Activated CD4-positive, alpha-beta T cell treated with anti-CD3 and anti-CD28 coated beads, Interleukin-2, amount 10 ng/mL, durations not matched to agents 7 days and 5 days (primary cell): ENCODE results near the gene PHKA2. TPM values are rescaled to one million over a fixed set of nuclear protein-coding genes. Genes with fewer than 3 reads are reported as not detected.
A peak's percentile ranks its signal among the peaks of the same experiment; 100 is the strongest.

Experiments
- CTCF ChIA-PET: fragments of 350-600 bp; sonication (Branson Sonifier 250); formaldehyde crosslinking; loops from one replicate; lab custom pipeline; 2021; ENCODE audit warnings: antibody characterized with exemption; lab: Charles Lee
- POLR2A ChIA-PET: fragments of 350-600 bp; sonication (Branson Sonifier 250); formaldehyde crosslinking; loops from one replicate; lab custom pipeline; 2021; ENCODE audit warnings: antibody characterized with exemption; lab: Charles Lee
- DNase-seq: peaks from one replicate; pipeline ENCODE4 v3.0.0-alpha.2; 2020
- H3K27ac Mint-ChIP-seq: one replicate; pipeline ENCODE4 v1.8.0; 2021; ENCODE audit warnings: mild to moderate bottlenecking, moderate library complexity, mixed read lengths
- H3K27me3 Mint-ChIP-seq: one replicate; pipeline ENCODE4 v1.8.0; 2021; ENCODE audit warnings: mixed read lengths
- H3K36me3 Mint-ChIP-seq: one replicate; pipeline ENCODE4 v1.8.0; 2021; ENCODE audit warnings: low read depth, mixed read lengths
- H3K4me1 Mint-ChIP-seq: one replicate; pipeline ENCODE4 v1.8.0; 2021; ENCODE audit warnings: mixed read lengths
- H3K4me3 Mint-ChIP-seq: one replicate; pipeline ENCODE4 v1.8.0; 2021; ENCODE audit warnings: mild to moderate bottlenecking, moderate library complexity, mixed read lengths
- H3K9me3 Mint-ChIP-seq: one replicate; pipeline ENCODE4 v1.8.0; 2021; ENCODE audit warnings: mixed read lengths
- total RNA-seq, 2 experiments: library from RNA; stranded (reverse); gene quantifications; one replicate each; pipeline ENCODE4 v1.2.3, GENCODE V29; 2021

The PHKA2 gene
- total RNA-seq, 2 experiments from 2014 or later: 27.5 to 27.8 TPM

GRCh38 chrX:18906286-18906685 lies 77.6 kb downstream of the PHKA2 start:
- Mint-ChIP-seq H3K4me3 (no peak overlapping the region), H3K9me3 (no peaks in the 10 kb centered on the region), H3K36me3 (no peaks in the 10 kb centered on the region), H3K27ac (no peak overlapping the region), H3K4me1 (no peaks in the 10 kb centered on the region), H3K27me3 (no peaks in the 10 kb centered on the region)
- ChIA-PET CTCF (no interaction called here), POLR2A (no interaction called here)
- DNase-seq: no peak

GRCh38 chrX:18900401-18900976 lies 83.4 kb downstream of the PHKA2 start:
- H3K4me1 Mint-ChIP-seq: peaks cover 2% of the 10 kb centered on the region
- DNase-seq: no peak
- peak overlapping the region; percentile 38 for H3K27ac Mint-ChIP-seq
- H3K27me3 Mint-ChIP-seq: no peaks in the 10 kb centered on the region
- H3K4me3 Mint-ChIP-seq: no peak overlapping the region
- H3K9me3 Mint-ChIP-seq: no peaks in the 10 kb centered on the region
- ChIA-PET CTCF (no interaction called here), POLR2A (no interaction called here)
- no peaks in the 10 kb centered on the region for H3K36me3 Mint-ChIP-seq

GRCh38 chrX:18899796-18900380 lies 84.0 kb downstream of the PHKA2 start:
- Mint-ChIP-seq H3K9me3 (no peaks in the 10 kb centered on the region), H3K4me1 (peaks cover 2% of the 10 kb centered on the region), H3K27me3 (no peaks in the 10 kb centered on the region), H3K36me3 (no peaks in the 10 kb centered on the region), H3K27ac (no peak overlapping the region), H3K4me3 (no peak overlapping the region)
- ChIA-PET CTCF (no interaction called here), POLR2A (no interaction called here)
- DNase-seq: no peak

- Mint-ChIP-seq H3K9me3 (no peaks in the 10 kb centered on the region), H3K4me1 (peaks cover 2% of the 10 kb centered on the region), H3K36me3 (no peaks in the 10 kb centered on the region), H3K27ac (no peak overlapping the region), H3K4me3 (no peak overlapping the region), H3K27me3 (no peaks in the 10 kb centered on the region)
- no peak for DNase-seq
- ChIA-PET POLR2A (no interaction called here), CTCF (interaction anchor here (1.1 kb wide), 1 partner anchor 13 kb away, joined by 3 read pairs; no protein-coding TSS in a partner anchor)
These were observed 85.4 kb downstream of the PHKA2 start for GRCh38 chrX:18898492-18898891.

- H3K9me3 Mint-ChIP-seq: no peaks in the 10 kb centered on the region
- no peak overlapping the region for H3K4me3 Mint-ChIP-seq
- ChIA-PET CTCF (interaction anchor here (1.1 kb wide), 1 partner anchor 12 kb away, joined by 3 read pairs; no protein-coding TSS in a partner anchor), POLR2A (no interaction called here)
- H3K27me3 Mint-ChIP-seq: no peaks in the 10 kb centered on the region
- peaks cover 2% of the 10 kb centered on the region for H3K4me1 Mint-ChIP-seq
- DNase-seq: no peak
- H3K36me3 Mint-ChIP-seq: no peaks in the 10 kb centered on the region
- H3K27ac Mint-ChIP-seq: no peak overlapping the region
These were observed 85.8 kb downstream of the PHKA2 start for GRCh38 chrX:18898091-18898490.

- H3K27ac Mint-ChIP-seq: no peak overlapping the region
- ChIA-PET POLR2A (no interaction called here), CTCF (no interaction called here)
- no peak overlapping the region for H3K4me3 Mint-ChIP-seq
- peaks cover 2% of the 10 kb centered on the region for H3K4me1 Mint-ChIP-seq
- H3K27me3 Mint-ChIP-seq: no peaks in the 10 kb centered on the region
- no peak for DNase-seq
- no peaks in the 10 kb centered on the region for H3K36me3 Mint-ChIP-seq
- no peaks in the 10 kb centered on the region for H3K9me3 Mint-ChIP-seq
These were observed 86.3 kb downstream of the PHKA2 start for GRCh38 chrX:18897611-18898010.

GRCh38 chrX:18896680-18897544 lies 87.0 kb downstream of the PHKA2 start:
- POLR2A ChIA-PET: no interaction called here
- H3K9me3 Mint-ChIP-seq: no peaks in the 10 kb centered on the region
- peaks cover 2% of the 10 kb centered on the region for H3K4me1 Mint-ChIP-seq
- no peaks in the 10 kb centered on the region for H3K36me3 Mint-ChIP-seq
- no peak for DNase-seq
- H3K4me3 Mint-ChIP-seq: no peak overlapping the region
- H3K27ac Mint-ChIP-seq: no peak overlapping the region
- no peaks in the 10 kb centered on the region for H3K27me3 Mint-ChIP-seq
- CTCF ChIA-PET: no interaction called here

- H3K27me3 Mint-ChIP-seq: no peaks in the 10 kb centered on the region
- no peaks in the 10 kb centered on the region for H3K9me3 Mint-ChIP-seq
- H3K4me3 Mint-ChIP-seq: no peak overlapping the region
- ChIA-PET CTCF (no interaction called here), POLR2A (no interaction called here)
- H3K36me3 Mint-ChIP-seq: no peaks in the 10 kb centered on the region
- DNase-seq: no peak
- H3K4me1 Mint-ChIP-seq: peaks cover under 1% of the 10 kb centered on the region
- no peak overlapping the region for H3K27ac Mint-ChIP-seq
These were observed 88.5 kb downstream of the PHKA2 start for GRCh38 chrX:18895189-18895951.

GRCh38 chrX:18894156-18894555 lies 89.8 kb downstream of the PHKA2 start:
- H3K9me3 Mint-ChIP-seq: no peaks in the 10 kb centered on the region
- ChIA-PET POLR2A (no interaction called here), CTCF (interaction anchor here (0.6 kb wide), 1 partner anchor 682 kb away, joined by 3 read pairs; no protein-coding TSS in a partner anchor)
- H3K4me3 Mint-ChIP-seq: no peak overlapping the region
- no peaks in the 10 kb centered on the region for H3K27me3 Mint-ChIP-seq
- H3K4me1 Mint-ChIP-seq: peaks cover 5% of the 10 kb centered on the region
- no peaks in the 10 kb centered on the region for H3K36me3 Mint-ChIP-seq
- DNase-seq: no peak
- H3K27ac Mint-ChIP-seq: no peak overlapping the region

GRCh38 chrX:18893536-18893935 lies 90.4 kb downstream of the PHKA2 start:
- Mint-ChIP-seq H3K4me1 (peaks cover 5% of the 10 kb centered on the region), H3K27me3 (no peaks in the 10 kb centered on the region), H3K4me3 (no peak overlapping the region), H3K9me3 (no peaks in the 10 kb centered on the region), H3K27ac (no peak overlapping the region), H3K36me3 (no peaks in the 10 kb centered on the region)
- no peak for DNase-seq
- ChIA-PET CTCF (interaction anchor here (0.6 kb wide), 1 partner anchor 682 kb away, joined by 3 read pairs; no protein-coding TSS in a partner anchor), POLR2A (no interaction called here)

- Mint-ChIP-seq H3K27me3 (no peaks in the 10 kb centered on the region), H3K9me3 (no peaks in the 10 kb centered on the region), H3K4me3 (no peak overlapping the region), H3K36me3 (no peaks in the 10 kb centered on the region), H3K27ac (no peak overlapping the region), H3K4me1 (peaks cover 5% of the 10 kb centered on the region)
- CTCF ChIA-PET: no interaction called here
- POLR2A ChIA-PET: no interaction called here
- no peak for DNase-seq
These were observed 91.0 kb downstream of the PHKA2 start for GRCh38 chrX:18892899-18893298.

GRCh38 chrX:18891548-18891945 lies 92.4 kb downstream of the PHKA2 start:
- H3K9me3 Mint-ChIP-seq: no peaks in the 10 kb centered on the region
- CTCF ChIA-PET: no interaction called here

More at GRCh38 chrX:18891548-18891945, 92.4 kb downstream of the PHKA2 start:
- no peak overlapping the region for H3K4me3 Mint-ChIP-seq
- no peak for DNase-seq
- no peaks in the 10 kb centered on the region for H3K36me3 Mint-ChIP-seq
- H3K27ac Mint-ChIP-seq: no peak overlapping the region
- H3K4me1 Mint-ChIP-seq: peaks cover 13% of the 10 kb centered on the region
- H3K27me3 Mint-ChIP-seq: no peaks in the 10 kb centered on the region
- POLR2A ChIA-PET: no interaction called here
